Kidney epithelial cell (primary cell): ENCODE data around the gene CDH23. TPM values are rescaled to one million over a fixed set of nuclear protein-coding genes. Genes with fewer than 3 reads are reported as not detected.

ENCODE experiments used
- DNase-seq: peaks from one replicate; pipeline ENCODE4 v3.0.0-alpha.2; 2010; ENCODE audit warnings: low read depth
- H3K27me3 ChIP-seq: 2 replicates; pipeline ENCODE4 v1.6.0; 2011; ENCODE audit warnings: low read length; ENCODE audit not compliant: control insufficient read depth, insufficient read depth
- H3K36me3 ChIP-seq: 2 replicates; pipeline ENCODE4 v1.5.1; 2011; ENCODE audit warnings: low read length; ENCODE audit not compliant: control insufficient read depth, insufficient read depth
- H3K4me3 ChIP-seq: 2 replicates; pipeline ENCODE4 v1.5.1; 2011; ENCODE audit warnings: low read depth, mild to moderate bottlenecking, control low read depth, low read length
- CTCF ChIP-seq: IDR thresholded peaks from 2 replicates; pipeline ENCODE4 v1.5.1; 2011; ENCODE audit warnings: mild to moderate bottlenecking, moderate library complexity, low read length, control low read depth, inconsistent platforms; ENCODE audit not compliant: insufficient read depth, poor library complexity, severe bottlenecking
- total RNA-seq: library from RNA; depleted of rRNA; stranded (reverse); fragments of >200 nt; gene quantifications from 2 replicates; pipeline ENCODE4 v1.2.3, GENCODE V29; 2015

The CDH23 gene
- total RNA-seq, 1 donor from 2014 or later, result 0.04 TPM

GRCh38 chr10:71526653-71527052 lies 129.9 kb downstream of the CDH23 start:
- no peak for TF ChIP-seq CTCF
- no peak for DNase-seq
- Histone ChIP-seq H3K27me3 (peaks cover 27% of the 10 kb centered on the region), H3K36me3 (no peaks in the 10 kb centered on the region), H3K4me3 (no peak overlapping the region)

DNA sequence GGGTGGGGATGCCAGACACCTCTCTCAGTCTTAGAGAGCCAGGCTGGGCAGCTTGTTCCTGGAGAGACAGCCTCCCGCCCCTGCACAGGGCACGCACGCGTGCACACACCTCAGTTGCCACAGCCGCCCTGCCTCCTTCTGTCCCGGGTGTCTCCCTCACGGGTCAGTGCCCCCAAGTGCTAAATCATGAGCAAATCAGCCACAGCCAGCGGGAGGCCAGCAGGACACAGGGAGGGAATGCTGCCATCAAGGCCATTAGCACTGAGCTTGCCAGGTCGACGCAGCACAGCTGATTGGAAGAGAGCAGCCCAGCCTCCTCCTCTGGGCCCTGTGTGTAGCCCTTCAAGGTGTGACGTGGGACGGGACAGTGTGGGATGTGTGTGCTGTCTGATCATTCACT lies 130.4 kb downstream of the CDH23 start:
- DNase-seq, result no peak
- no peak overlapping the region for H3K4me3 ChIP-seq
- TF ChIP-seq CTCF, result no peak
- H3K27me3 ChIP-seq, result peaks cover 27% of the 10 kb centered on the region
- no peaks in the 10 kb centered on the region for H3K36me3 ChIP-seq

DNA sequence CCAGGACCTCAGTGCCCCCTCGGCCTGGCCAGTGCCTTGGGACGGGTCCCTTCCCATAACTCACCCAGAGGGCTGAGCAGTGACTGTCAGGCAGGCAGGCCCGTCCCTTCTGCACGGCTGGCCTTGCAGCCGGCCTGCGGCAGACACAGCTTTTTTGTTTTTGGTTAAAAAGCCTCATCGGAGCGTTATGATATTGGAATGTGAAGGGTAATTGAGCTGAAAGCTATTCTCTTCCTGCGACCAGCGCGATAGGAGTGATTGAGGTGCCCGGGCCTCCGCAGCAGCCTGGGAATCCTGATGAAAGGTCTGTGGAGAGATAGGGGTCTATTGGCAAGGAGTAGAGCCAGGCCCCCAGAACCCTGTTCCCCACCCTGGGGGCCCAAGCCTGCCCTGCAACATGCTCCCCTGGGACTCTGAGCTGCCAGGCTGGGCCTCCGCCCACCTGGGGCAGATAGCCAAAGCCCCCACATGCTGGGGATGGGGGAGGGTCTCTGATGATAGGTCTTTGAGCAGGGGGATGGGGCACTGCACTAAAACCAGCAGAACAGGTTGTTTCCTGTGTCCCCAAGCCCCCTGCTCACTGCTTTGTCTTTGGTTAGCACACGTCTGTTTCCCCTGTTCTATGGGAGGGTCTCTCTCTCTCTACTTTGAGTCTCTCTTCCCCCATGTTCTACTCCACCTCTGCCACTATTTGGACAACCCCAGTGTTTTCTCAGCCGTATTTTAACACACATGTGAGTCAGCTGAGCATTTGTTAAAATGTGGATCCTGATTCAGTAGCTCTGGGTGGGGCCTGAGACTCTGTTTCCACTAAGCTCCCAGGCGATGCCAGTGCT lies 131.9 kb downstream of the CDH23 start:
- DNase-seq, result no peak
- Histone ChIP-seq H3K36me3 (no peaks in the 10 kb centered on the region), H3K4me3 (no peak overlapping the region), H3K27me3 (peaks cover 26% of the 10 kb centered on the region)
- no peak for TF ChIP-seq CTCF

GRCh38 chr10:71529207-71529827 lies 132.6 kb downstream of the CDH23 start:
- Histone ChIP-seq H3K27me3 (peaks cover 23% of the 10 kb centered on the region), H3K4me3 (no peak overlapping the region), H3K36me3 (no peaks in the 10 kb centered on the region)
- no peak for TF ChIP-seq CTCF
- DNase-seq, result no peak

DNA sequence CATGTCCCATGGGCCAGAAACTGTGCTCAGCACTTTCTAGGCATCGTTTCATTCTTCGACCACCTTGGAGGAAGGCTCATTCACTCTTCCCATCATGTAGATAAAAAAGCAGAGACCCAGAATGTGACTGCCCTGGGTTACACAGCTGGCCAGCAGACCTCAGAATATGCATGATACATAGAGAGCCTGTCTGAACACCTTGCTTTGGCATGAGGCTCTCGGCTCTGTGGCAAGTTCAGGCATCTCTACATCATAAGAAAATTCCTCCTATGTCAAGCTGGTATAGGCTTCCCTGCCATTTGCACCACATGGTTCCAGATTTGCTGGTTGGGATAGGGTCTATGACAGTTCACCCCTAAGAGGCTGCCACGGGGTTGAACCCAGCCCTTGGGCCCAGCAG lies 134.1 kb downstream of the CDH23 start:
- no peaks in the 10 kb centered on the region for H3K36me3 ChIP-seq
- H3K4me3 ChIP-seq, result no peak overlapping the region
- peaks cover 27% of the 10 kb centered on the region for H3K27me3 ChIP-seq
- DNase-seq, result no peak
- no peak for TF ChIP-seq CTCF
